GM18873 (cell line): Measurements from ENCODE around the gene CNP.

Source experiments
- ATAC-seq: cut with Tn5 transposase; IDR thresholded peaks from one replicate; pipeline ENCODE4 v1.9.1; 2021; ENCODE audit warnings: mild to moderate bottlenecking, moderate library complexity, moderate number of reproducible peaks; ENCODE audit not compliant: unreplicated experiment, low FRiP score

Gene CNP

DNA sequence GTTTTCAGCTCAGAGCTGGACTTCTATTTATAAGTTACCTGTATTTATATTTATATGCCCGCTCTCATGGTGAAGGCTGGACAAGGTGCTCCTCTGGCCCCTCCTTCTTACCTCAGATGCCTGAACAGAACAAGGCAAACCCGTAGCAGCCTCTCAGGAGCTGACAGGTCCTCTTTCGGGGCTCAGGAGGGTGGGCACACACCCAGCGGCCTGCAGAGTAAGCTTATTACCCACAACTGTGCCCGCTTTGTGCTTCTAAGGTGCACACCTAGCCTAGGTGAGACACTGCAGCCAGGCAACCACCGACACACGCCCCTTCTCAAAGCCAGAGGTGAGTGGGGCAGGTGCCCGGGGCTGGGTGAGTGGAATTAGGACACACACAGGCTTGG lies 58.6 kb downstream of the CNP start:
- no peak for ATAC-seq

DNA sequence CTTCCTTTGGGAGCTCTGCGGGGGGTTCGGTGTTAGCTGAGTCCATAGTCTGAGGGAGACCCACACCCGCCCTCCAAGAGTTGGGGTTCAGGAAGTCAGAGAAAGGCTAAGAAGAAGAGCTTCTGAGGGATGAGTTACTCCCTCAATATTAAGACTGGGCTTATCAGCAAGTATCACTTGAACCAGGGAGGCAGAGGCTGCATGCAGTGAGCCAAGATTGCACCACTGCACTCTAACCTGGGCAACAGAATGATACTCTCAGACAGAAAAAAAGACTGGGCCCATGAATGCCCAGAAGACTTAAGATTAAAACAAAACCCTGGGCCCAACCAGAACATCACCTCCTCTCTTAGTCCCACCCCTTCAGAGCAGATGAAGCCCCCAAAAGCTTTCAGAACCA lies 59.3 kb downstream of the CNP start:
- no peak for ATAC-seq

DNA sequence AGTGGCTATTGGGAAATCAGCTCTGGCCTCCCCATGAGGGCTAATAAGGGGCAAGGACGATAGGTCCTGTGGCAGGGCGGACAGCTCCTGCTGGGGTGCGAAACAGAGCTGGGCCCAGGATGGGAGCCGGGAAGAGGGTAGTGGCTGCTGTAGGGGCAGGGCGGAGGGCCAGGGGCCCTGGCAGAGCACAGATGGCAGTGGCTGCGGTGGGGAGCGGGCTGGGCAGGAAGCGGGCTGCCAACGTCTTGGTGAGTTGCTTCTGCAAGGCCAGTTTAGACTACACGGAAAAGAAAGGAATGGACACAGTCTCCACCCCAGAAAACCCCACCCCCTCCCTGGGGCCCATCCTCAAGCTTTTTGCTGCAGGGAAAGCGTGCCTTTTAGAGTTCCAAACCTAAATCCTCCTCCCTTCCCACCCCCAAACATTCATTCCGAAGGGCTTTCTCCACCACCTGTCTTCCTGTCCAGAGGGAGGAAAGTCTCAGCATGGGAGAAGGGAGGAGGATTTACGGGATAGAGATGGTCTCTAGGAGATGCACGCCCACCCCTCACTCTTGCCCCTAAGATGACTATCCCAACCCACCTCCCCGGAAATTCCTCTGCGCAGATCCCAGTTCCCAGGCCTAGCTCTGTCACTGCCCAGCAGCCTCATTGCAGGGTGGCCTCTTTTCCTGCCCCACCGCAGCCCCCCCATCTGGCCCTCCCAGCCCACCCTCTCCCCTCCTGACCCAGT lies 60.4 kb downstream of the CNP start:
- no peak for ATAC-seq
